A172 (cell line): ENCODE data around the gene PIKFYVE. TPM values are rescaled to one million over a fixed set of nuclear protein-coding genes. Genes with fewer than 3 reads are reported as not detected.
"Not testable (repeated sequence)": the region's sequence is repeated elsewhere in the genome, so short reads cannot be mapped to it uniquely, and the experiment has no call there.

Source experiments
- DNase-seq: peaks from one replicate; pipeline ENCODE4 v3.0.0-alpha.2; 2015; ENCODE audit warnings: low spot score
- total RNA-seq: library from RNA; depleted of rRNA; stranded (reverse); fragments of >200 nt; shearing (Covaris generic); gene quantifications from 2 replicates; pipeline ENCODE4 v1.2.3, GENCODE V29; 2014; rRNA removed

The PIKFYVE gene, protein sequence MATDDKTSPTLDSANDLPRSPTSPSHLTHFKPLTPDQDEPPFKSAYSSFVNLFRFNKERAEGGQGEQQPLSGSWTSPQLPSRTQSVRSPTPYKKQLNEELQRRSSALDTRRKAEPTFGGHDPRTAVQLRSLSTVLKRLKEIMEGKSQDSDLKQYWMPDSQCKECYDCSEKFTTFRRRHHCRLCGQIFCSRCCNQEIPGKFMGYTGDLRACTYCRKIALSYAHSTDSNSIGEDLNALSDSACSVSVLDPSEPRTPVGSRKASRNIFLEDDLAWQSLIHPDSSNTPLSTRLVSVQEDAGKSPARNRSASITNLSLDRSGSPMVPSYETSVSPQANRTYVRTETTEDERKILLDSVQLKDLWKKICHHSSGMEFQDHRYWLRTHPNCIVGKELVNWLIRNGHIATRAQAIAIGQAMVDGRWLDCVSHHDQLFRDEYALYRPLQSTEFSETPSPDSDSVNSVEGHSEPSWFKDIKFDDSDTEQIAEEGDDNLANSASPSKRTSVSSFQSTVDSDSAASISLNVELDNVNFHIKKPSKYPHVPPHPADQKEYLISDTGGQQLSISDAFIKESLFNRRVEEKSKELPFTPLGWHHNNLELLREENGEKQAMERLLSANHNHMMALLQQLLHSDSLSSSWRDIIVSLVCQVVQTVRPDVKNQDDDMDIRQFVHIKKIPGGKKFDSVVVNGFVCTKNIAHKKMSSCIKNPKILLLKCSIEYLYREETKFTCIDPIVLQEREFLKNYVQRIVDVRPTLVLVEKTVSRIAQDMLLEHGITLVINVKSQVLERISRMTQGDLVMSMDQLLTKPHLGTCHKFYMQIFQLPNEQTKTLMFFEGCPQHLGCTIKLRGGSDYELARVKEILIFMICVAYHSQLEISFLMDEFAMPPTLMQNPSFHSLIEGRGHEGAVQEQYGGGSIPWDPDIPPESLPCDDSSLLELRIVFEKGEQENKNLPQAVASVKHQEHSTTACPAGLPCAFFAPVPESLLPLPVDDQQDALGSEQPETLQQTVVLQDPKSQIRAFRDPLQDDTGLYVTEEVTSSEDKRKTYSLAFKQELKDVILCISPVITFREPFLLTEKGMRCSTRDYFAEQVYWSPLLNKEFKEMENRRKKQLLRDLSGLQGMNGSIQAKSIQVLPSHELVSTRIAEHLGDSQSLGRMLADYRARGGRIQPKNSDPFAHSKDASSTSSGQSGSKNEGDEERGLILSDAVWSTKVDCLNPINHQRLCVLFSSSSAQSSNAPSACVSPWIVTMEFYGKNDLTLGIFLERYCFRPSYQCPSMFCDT (N-terminal part only)
- total RNA-seq: 25.6 and 29.2 TPM in 2 replicates

DNA sequence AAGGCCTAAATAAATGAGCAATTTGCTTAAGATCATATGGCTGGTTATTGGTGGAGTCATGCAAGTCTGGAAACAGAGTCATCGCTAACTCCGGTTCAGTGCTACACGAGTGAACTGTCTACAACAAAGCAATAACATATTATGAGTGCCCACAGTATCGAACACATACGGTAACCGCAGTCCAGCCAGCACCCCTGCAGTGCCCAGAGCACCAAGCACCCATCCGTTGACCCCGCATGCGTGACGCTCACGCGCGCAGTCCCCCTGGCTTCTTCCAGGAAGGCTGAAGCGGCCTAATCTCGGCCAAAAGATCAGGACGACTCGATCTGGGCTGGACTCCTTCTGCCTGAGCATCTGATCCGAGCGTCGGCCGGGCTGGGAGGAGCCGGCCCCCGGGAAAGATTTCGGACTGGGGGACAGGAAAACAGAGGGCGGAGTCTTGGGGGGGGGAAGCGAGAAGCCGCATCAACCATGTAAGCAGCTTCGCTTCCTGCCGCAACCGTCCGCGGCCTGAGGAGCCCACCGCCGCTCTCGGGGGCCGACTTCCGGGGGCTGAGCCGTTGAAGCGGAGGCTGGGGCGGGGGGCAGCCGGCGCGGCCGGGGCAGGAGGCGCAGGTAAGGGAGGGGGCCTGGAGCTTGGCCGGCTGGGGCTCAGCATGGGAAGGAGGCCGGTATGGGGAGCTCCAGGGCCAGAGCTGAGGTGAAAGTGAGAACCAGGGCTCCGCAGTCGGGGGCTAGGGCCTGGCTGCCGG is at the start of gene PIKFYVE:
TSS of gene PIKFYVE (plus strand) at position 455 of the 752 bp plus-strand sequence. CDS start 5,265 bp downstream, outside the sequence.
- DNase-seq: peak; percentile 98

DNA sequence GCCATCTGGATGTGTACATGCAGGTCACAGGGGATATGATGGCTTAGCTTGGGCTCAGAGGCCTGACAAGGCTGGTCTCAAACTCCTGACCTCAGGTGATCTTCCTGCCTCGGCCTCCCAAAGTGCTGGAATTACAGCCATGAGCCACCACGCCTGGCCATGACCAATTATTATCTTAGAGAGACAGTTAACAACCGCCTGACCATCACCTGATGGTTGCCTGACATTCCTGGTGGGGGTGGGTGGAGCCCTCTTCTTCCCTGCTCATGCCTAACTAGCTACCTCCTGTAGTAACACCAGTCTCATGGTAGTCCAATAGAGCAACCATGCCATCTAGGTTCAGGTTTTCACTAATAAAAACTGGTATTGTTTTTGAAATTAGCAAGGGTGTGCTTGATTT is 44.2 kb upstream of the PIKFYVE start:
- DNase-seq: not testable (repeated sequence)

DNA sequence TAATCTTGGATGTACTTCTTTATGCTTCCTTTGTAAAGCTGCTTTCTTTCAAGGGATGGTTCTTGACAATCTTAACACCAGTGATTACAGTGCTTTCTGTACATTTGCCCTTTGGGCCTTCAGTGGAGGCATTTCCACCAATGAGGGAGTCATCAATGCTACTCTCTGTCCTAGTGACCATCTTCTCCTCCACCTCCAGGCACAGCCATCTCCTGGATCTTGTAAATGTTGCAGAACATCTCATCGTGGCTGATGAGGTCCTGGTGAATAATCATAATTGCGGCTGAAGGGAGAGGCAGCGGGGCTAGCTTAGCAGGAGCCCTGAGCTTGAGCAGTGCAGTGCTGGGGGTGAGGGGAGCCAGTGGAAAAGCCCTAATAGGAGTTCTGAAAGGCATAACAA is 43.7 kb upstream of the PIKFYVE start:
- peak; percentile 16 for DNase-seq

DNA sequence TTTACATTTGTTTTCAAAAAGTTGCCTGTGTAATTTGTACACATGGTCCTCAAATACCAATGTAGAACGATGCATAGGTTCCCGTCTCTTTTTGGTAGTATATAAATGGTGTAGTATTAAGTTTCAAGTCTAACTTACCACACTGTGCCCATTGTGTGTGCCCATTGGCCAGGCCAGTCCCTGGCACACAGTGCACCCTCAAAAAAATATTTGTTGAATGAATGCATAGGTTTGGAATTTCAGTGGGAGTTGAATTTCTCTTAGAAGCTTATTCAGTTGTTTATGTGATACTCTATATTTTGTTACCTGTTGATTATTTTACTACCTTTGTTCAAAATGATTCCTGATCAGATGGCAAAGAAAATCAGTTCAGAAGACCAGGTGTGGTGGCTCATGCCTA is 41.3 kb upstream of the PIKFYVE start:
- no peak for DNase-seq

DNA sequence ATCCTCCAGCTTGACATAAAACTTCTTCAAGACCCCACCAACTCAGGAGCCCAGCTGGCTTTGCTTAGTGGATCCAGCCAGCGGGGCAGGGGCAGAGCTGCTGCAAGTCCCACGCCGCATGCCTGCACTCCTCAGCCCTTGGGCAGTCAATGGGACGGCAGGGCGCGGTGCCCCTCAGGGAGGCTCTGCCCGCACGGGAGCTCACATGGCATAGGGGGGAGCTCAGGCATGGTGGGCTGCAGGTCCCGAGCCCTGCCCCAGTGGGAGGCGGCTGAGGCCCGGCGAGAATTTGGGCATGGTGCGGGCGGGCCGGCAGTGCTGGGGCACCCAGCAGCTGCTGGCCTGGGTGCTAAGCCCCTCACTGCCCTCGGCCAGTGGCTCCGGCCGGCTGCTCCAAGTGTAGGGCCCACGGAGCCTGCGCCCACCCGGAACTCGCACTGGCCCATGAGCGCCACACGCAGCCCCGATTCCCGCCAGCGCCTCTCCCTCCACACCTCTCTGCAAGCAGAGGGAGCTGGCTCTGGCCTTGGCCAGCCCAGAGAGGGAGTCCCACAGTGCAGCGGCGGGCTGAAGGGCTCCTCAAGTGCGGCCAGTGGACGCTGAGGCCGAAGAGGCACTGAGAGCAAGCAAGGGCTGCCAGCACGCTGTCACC is 38.3 kb upstream of the PIKFYVE start:
- DNase-seq: no peak

DNA sequence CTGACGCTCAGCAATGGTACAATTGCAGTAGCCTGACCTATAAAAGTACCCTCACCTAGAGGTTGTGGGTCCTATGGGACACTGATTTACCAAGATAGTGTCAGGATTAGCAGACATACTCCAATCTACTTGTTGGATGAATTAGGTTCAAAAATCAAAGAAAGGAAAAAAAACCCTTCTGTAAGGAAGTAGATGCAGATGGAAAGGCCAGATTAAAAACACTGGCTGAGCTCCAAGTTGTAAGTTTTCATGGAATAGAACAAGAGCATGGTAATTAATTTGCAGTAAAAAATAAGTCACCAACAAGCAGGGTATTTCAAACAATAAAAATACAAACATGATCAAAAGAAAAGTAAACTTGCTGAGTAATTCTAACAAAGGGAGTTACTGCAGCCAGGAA is 37.6 kb upstream of the PIKFYVE start:
- DNase-seq: no peak

DNA sequence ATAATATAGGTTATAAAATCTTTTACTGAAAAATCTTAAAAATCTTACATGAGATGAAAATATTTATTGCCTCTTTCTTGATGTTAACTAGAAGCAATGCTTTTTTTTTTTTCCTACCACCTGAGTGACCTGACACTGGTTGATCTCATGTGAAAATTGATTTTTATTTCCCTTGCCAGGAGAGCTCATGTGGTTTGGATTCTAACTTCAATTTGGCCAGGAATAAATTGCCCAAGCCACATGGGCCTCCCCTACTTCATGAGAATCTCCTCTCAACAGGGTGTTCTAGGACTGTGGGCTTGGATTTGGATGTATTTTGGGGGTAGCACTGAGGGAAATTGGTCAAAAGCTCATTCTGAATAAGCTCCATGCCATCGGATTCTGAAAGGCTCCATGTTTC is 31.3 kb upstream of the PIKFYVE start:
- no peak for DNase-seq

DNA sequence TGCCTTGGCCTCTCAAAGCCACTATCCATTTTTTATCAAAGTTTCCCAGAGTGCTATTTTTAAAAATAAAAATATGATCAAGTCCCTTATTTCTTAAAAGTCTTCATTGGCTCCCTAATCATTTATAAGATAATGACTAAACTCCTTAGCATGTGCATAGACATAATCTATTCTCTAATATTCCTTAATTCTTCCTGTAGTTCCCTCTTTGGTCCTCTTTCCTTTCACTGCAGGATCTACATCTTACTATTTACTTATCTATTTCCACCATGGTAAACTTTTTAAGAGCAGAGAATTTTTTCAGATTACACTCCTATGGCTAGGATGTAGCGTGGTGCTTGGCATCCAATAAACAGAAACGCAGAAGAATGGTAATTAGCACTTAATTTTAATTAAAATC is 30.2 kb upstream of the PIKFYVE start:
- no peak for DNase-seq

DNA sequence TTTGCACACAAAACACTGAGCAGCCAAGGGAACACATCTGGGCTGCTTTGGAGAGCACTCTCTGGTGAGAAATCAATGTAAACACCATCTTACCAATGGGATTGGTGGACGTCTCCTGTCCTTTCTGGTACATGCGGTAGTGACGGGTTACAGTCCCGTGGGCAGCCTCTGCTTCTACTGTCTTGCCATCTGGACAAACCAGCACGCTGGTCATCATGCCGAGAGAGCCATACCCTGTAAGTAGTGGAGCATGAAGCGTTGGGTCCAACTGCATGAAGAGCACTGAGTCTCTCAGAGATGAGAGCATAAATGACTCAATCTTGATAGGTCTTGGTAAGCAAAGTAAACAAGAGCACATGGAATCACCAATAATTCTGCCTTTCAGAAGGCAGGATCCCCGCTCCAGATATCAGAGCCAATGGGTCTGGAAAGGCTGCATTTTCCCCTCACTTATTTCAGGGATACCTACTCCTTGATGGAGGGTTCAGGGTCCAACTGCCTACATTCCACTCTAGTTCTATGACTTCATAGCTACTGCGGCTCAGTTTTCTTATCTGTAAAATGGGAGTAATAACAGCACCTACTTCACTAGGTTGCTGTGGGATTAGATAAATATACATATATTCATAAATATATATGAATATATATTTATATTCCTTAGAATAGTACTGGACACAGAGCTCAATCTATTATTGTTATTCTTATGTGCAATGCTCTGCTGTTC is 26.1 kb upstream of the PIKFYVE start:
- DNase-seq: no peak

DNA sequence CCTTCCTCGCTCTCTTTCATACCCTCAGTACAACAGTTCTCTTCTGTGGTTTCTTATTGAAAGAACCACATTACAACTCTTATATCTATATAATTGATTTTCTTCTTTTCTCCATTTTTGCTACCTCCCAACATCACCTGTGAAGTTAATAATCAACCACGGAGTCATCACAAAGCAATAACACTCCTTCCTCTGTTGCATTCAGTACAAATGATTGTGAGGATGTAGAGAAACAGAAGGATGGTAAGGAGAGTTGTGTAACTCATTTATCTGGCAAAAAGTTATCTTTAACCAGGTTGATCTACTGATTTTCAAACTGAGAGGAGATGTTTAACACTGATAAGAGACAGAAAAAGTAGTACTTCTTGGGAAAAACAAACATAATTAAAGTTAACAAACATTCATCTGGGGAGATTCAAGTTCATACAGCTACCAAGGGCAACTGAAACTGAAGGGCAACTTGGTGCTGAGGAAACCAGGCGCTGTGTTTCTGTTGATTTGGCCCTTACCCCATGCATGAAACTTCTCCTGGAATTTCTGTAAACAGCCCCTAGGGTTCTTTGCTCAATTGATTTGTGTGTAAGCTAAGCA is 25.3 kb upstream of the PIKFYVE start:
- no peak for DNase-seq

DNA sequence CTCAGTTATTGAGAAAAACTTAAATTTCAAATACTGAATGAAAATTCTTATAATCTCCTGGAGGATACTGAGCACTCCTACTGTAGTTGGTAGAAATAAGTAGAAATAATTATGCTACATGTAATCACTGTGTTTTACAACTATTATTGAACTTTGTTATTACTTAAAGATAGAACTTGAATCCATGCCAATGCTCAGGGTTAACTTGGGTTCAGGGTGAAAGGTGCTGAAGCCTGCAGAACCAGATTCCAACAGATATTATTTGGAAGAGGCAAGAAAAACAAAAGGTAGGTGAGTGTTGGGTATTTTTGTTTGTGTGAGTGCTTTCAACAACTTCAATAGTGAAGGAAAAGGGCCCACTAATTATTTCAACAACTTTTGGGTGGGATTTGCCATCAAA is 21.6 kb upstream of the PIKFYVE start:
- no peak for DNase-seq

DNA sequence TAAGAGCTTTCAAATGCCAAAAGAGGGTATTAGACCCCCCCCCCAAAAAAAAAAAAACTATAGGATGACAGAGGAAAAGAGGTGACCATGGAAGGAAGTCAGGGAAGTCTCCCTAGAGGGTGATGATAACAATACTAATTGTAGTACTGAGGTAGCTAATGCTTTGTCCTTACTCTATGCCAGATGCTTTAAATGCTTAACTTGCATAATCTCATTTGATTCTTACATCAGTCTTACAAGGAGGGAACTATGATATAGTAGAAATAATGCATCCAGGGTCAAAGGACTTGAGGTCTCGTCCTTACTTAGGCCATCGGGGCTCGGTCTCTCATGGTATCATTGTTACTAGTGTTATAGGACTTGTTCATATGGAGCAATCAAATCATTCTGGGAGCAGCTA is 20.3 kb upstream of the PIKFYVE start:
- DNase-seq: no peak

DNA sequence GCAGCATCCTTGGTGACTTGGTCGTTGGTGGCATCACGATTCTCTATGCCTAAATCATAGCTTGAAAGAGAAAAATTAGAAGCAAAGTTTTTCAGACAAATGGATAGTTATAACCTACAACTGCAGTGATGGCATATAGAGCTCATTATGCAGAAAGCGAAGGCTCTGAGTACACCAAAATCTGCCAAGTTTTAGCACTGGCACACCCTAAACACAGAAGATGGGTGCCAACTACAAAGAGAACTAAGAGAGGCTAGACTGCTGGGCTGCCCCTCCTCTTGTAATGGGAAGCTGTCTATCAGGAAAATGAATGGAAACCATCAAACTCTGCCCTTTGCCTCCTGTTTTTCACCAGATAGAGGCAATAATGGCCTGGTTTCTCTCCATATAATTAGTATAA is 17.5 kb upstream of the PIKFYVE start:
- DNase-seq: no peak

DNA sequence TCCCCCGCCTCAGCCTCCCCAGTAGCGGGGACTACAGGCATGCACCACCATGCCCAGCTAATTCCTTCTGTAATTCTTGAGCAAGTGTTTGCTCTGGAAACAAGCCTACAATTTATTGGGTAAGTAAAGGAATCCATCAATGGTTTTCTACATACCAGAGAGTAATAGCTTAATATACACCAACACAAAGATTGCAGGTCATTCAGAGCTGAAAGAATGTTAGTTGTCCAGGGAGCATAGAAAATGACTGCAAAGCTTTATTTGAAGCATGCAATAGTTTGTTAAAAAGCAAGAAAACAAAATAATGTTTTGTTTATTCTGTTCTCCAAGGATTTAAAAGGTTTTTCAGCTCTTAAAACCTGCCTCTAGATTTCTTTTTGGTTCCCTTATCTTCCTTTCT is 16.8 kb upstream of the PIKFYVE start:
- DNase-seq: no peak

DNA sequence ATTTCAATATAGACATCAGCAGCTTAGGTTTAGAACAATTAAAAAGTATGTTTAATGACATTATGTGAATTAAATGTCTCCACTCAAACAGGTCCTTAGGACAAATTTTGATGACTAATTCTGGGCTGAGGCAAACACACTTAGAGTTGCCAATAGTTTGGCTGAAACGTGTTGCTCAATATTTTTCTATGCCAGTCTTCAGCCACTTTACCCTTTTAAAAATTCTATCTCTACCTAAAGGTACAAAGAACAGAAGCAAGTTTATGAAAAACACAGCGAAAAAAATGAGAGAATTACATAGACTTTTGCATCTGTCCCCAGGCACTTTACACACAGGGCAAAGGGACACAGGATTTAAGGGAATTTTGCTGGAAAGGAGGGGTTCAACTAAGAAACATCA is 15.7 kb upstream of the PIKFYVE start:
- no peak for DNase-seq

DNA sequence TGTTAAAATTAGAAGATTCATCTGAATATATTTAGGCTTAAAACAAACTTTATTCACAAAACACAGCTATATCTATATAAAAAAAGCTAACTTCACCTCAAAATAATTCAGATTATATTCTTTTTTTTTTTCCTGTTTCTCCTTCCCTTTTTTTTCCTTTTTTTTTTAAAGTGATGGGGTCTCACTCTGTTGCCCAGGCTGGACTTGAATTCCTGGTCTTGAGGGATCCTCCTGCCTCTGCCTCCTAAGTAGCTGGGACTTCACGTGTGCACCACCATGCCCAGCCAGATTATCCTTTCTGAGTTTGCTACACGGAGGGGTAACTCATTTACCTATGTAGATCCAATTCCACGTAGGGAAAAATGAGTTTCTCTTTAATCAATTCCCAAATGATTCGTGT is 15.0 kb upstream of the PIKFYVE start:
- DNase-seq: no peak

DNA sequence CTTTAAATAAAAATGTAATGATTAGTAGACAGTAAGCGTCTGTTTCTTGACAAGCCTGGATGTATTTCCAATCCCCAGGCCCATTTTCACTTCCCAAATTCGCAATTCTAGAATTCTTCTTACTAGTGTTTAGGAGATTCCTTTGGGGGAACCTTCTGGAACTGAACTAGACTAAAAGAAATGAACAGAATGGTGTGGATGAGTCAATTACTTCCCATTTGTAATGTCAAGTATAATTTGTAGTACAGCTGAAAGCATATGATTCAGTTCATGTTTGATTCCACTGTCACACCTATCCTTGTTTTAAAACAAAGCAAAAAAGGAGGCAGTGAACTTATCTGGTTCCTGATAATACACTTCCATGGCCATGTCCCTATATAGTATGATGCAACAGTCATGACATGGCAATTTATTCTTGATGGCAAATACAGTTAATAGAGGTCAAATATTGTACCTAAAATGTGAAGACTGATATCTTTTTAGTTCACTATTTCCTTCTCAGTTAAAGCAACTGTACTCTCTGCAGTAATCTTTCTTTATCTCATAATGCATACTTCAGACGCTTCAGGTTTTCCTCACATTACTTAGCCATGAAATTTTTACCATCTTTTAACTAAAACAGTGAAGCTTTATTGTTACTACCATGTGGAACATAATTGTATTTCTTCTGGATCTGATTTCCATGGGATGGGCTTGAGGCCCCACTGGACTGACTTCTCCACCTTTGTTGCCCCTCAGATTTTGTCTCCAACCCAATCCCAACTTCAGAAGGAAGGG is 13.2 kb upstream of the PIKFYVE start:
- DNase-seq: peak; percentile 8

DNA sequence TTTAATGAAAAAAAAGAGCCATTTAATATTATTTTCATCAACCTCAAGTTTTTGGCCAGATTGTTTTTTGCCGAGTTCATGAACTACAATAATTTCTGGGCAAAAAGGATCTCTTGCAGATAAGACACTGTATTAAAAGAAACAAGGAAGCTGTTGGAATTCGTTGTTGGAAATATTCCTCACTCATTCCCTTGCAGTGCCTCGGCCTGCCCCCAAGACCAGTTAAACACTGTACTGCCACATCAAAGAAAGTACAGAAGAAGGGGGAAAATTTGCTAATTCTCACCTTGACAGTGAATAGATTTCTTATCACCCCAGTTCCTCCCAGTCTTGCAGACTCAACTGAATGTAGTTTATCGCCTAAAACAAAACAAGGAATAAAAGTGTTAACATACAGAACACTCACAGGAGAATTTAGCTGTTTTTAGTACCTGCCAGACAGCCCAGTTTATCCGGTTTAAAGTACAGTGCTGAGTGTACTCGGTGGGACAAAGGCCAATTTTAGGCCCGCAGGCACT is 12.4 kb upstream of the PIKFYVE start:
- DNase-seq: no peak
